IMR-90 (cell line): ENCODE measurements around the gene RBL2. TPM values are rescaled to one million over a fixed set of nuclear protein-coding genes. Genes with fewer than 3 reads are reported as not detected.

ENCODE experiments used
- ATAC-seq: fragments of 200-7000 bp; cut with Tn5 transposase; 2 replicates; pipeline ENCODE4 v1.9.1; 2020; ENCODE audit warnings: low read depth, mild to moderate bottlenecking, moderate library complexity
- BruUV-seq: library from RNA; stranded (reverse); fragments of 400-500 nt; replicated peaks from 2 replicates; lab custom pipeline; 2021; lab: Mats Ljungman, UMichigan
- CTCF ChIA-PET: fragments of 300-600 bp; formaldehyde crosslinking; extraction: SDS; loops from one replicate; lab custom pipeline; 2021; ENCODE audit warnings: antibody characterized with exemption; lab: Yijun Ruan, JAX
- POLR2A ChIA-PET: fragments of 300-600 bp; sonication (Branson Sonifier 250); formaldehyde crosslinking; loops from one replicate; lab custom pipeline; 2022; ENCODE audit warnings: antibody characterized with exemption; ENCODE audit not compliant: unreplicated experiment; lab: Charles Lee
- DNase-seq: peaks from one replicate; pipeline ENCODE4 v3.0.0; 2013
- H2AFZ ChIP-seq: replicated peaks from 2 replicates; pipeline ENCODE3; 2013; ENCODE audit warnings: low read length, mild to moderate bottlenecking; ENCODE audit not compliant: poor library complexity
- H2AK5ac ChIP-seq: 2 replicates; pipeline ENCODE4 v1.6.1; 2013; ENCODE audit warnings: low read depth, low read length, inconsistent platforms
- H2AK9ac ChIP-seq: replicated peaks from 2 replicates; pipeline ENCODE3; 2013; ENCODE audit warnings: mild to moderate bottlenecking, low read depth, low read length, moderate library complexity; ENCODE audit not compliant: poor library complexity
- H2BK120ac ChIP-seq: 2 replicates; pipeline ENCODE4 v1.6.1; 2013; ENCODE audit warnings: low read depth, low read length, inconsistent platforms
- H2BK15ac ChIP-seq: 3 replicates; pipeline ENCODE4 v1.6.1; 2013; ENCODE audit warnings: low read depth, low read length, inconsistent platforms
- H2BK20ac ChIP-seq: 2 replicates; pipeline ENCODE4 v1.6.1; 2013; ENCODE audit warnings: low read depth, mild to moderate bottlenecking, inconsistent platforms, low read length, moderate library complexity
- H2BK5ac ChIP-seq: 2 replicates; pipeline ENCODE4 v1.6.1; 2013; ENCODE audit warnings: mild to moderate bottlenecking, low read depth, low read length, inconsistent platforms; ENCODE audit not compliant: poor library complexity, severe bottlenecking
- H3K14ac ChIP-seq: replicated peaks from 2 replicates; pipeline ENCODE4 v1.6.1; 2013; ENCODE audit warnings: low read depth, low read length, inconsistent platforms
- H3K18ac ChIP-seq: 2 replicates; pipeline ENCODE4 v1.6.1; 2013; ENCODE audit warnings: low read depth, low read length, control low read depth
- H3K23ac ChIP-seq: 2 replicates; pipeline ENCODE4 v1.6.1; 2013; ENCODE audit warnings: low read depth, low read length, inconsistent platforms
- H3K27ac ChIP-seq: 2 replicates; pipeline ENCODE4 v1.5.1; 2013; ENCODE audit warnings: mild to moderate bottlenecking, control low read depth, low read length; ENCODE audit not compliant: insufficient read depth
- H3K27me3 ChIP-seq: 2 replicates; pipeline ENCODE4 v1.6.1; 2013; ENCODE audit warnings: low read length; ENCODE audit not compliant: control insufficient read depth, insufficient read depth
- H3K36me3 ChIP-seq: 2 replicates; pipeline ENCODE4 v1.6.1; 2013; ENCODE audit warnings: low read length, mixed read lengths; ENCODE audit not compliant: control insufficient read depth, insufficient read depth
- H3K4ac ChIP-seq: 2 replicates; pipeline ENCODE4 v1.6.1; 2013; ENCODE audit warnings: low read depth, low read length, inconsistent platforms
- H3K4me1 ChIP-seq: 2 replicates; pipeline ENCODE4 v1.6.1; 2013; ENCODE audit warnings: low read length, mixed read lengths; ENCODE audit not compliant: control insufficient read depth, insufficient read depth
- H3K4me2 ChIP-seq: 2 replicates; pipeline ENCODE4 v1.6.1; 2013; ENCODE audit warnings: low read depth, mild to moderate bottlenecking, control low read depth, low read length, moderate library complexity
- H3K4me3 ChIP-seq: 2 replicates; pipeline ENCODE4 v1.5.1; 2013; ENCODE audit warnings: low read depth, mild to moderate bottlenecking, control low read depth, low read length, moderate library complexity; ENCODE audit not compliant: insufficient read depth
- H3K56ac ChIP-seq: 2 replicates; pipeline ENCODE4 v1.6.1; 2013; ENCODE audit warnings: low read length, inconsistent platforms; ENCODE audit not compliant: insufficient read depth; ENCODE audit errors: extremely low read depth
- H3K79me1 ChIP-seq, 2 experiments: 2 replicates each; pipeline ENCODE4 v1.6.1; 2013; ENCODE audit warnings: low read length in 2 of 2, inconsistent platforms in 1 of 2, low read depth in 1 of 2
- H3K9ac ChIP-seq: 2 replicates; pipeline ENCODE4 v1.6.1; 2013; ENCODE audit warnings: low read depth, low read length, control low read depth
- H3K9me1 ChIP-seq: 2 replicates; pipeline ENCODE4 v1.6.1; 2013; ENCODE audit warnings: low read length, inconsistent platforms; ENCODE audit not compliant: insufficient read depth
- H3K9me3 ChIP-seq: 2 replicates; pipeline ENCODE4 v1.6.1; 2013; ENCODE audit warnings: low read length; ENCODE audit not compliant: control insufficient read depth, insufficient read depth
- H4K20me1 ChIP-seq: 2 replicates; pipeline ENCODE4 v1.6.1; 2013; ENCODE audit warnings: low read length, inconsistent platforms; ENCODE audit not compliant: insufficient read depth
- H4K5ac ChIP-seq: 2 replicates; pipeline ENCODE4 v1.6.1; 2013; ENCODE audit warnings: mild to moderate bottlenecking, low read depth, low read length, control low read depth
- H4K8ac ChIP-seq, 2 experiments: 2 replicates each; pipeline ENCODE4 v1.6.1; 2013; ENCODE audit warnings: low read depth in 2 of 2, low read length in 2 of 2, control low read depth in 1 of 2, inconsistent platforms in 1 of 2
- H4K91ac ChIP-seq: 2 replicates; pipeline ENCODE4 v1.6.1; 2013; ENCODE audit warnings: low read depth, low read length, inconsistent platforms; ENCODE audit not compliant: insufficient read depth
- BHLHE40 ChIP-seq: fragments of 150-350 bp; IDR thresholded peaks from 2 replicates; pipeline ENCODE4 v1.6.1; 2016; ENCODE audit warnings: mild to moderate bottlenecking, low read depth, low read length
- CEBPB ChIP-seq: IDR thresholded peaks from 2 replicates; pipeline ENCODE4 v1.6.1; 2012; ENCODE audit warnings: low read depth, low read length, improper control_type of control experiment
- CHD1 ChIP-seq: IDR thresholded peaks from 2 replicates; pipeline ENCODE4 v1.6.1; 2012; ENCODE audit warnings: low read depth, low read length, improper control_type of control experiment
- ELK1 ChIP-seq: fragments of 150-350 bp; IDR thresholded peaks from 2 replicates; pipeline ENCODE4 v1.6.1; 2016; ENCODE audit warnings: low read depth, mild to moderate bottlenecking, low read length, moderate library complexity, borderline replicate concordance
- FOS ChIP-seq: fragments of 150-350 bp; IDR thresholded peaks from 2 replicates; pipeline ENCODE4 v1.6.1; 2016; ENCODE audit warnings: low read depth, low read length
- MAFK ChIP-seq: IDR thresholded peaks from 2 replicates; pipeline ENCODE4 v1.6.1; 2012; ENCODE audit warnings: low read depth, low read length, improper control_type of control experiment
- MAZ ChIP-seq: IDR thresholded peaks from 2 replicates; pipeline ENCODE4 v1.6.1; 2012; ENCODE audit warnings: low read depth, mild to moderate bottlenecking, low read length, improper control_type of control experiment, moderate library complexity, borderline replicate concordance
- MXI1 ChIP-seq: IDR thresholded peaks from 2 replicates; pipeline ENCODE4 v1.6.1; 2012; ENCODE audit warnings: low read depth, mild to moderate bottlenecking, low read length, moderate library complexity, borderline replicate concordance
- NFE2L2 ChIP-seq: fragments of 150-350 bp; IDR thresholded peaks from 2 replicates; pipeline ENCODE4 v1.6.1; 2016; ENCODE audit warnings: low read depth, mild to moderate bottlenecking, low read length
- POLR2A ChIP-seq: IDR thresholded peaks from 2 replicates; pipeline ENCODE4 v1.6.1; 2012; ENCODE audit warnings: mild to moderate bottlenecking, low read depth, low read length
- RAD21 ChIP-seq: IDR thresholded peaks from 2 replicates; pipeline ENCODE4 v1.6.1; 2012; ENCODE audit warnings: low read length, improper control_type of control experiment
- RCOR1 ChIP-seq: IDR thresholded peaks from 2 replicates; pipeline ENCODE4 v1.6.1; 2012; ENCODE audit warnings: mild to moderate bottlenecking, low read length, improper control_type of control experiment; ENCODE audit not compliant: insufficient replicate concordance
- RFX5 ChIP-seq: IDR thresholded peaks from 2 replicates; pipeline ENCODE4 v1.8.0; 2012; ENCODE audit warnings: low read depth, mild to moderate bottlenecking, low read length, moderate library complexity
- SMC3 ChIP-seq: fragments of 150-350 bp; IDR thresholded peaks from 2 replicates; pipeline ENCODE4 v1.6.1; 2016; ENCODE audit warnings: low read depth, mild to moderate bottlenecking, antibody characterized with exemption, low read length, moderate library complexity
- USF2 ChIP-seq: fragments of 150-350 bp; IDR thresholded peaks from 2 replicates; pipeline ENCODE4 v1.6.1; 2017; ENCODE audit warnings: mild to moderate bottlenecking, antibody characterized with exemption, low read length, low read depth
- WGBS, 2 experiments: methylation state at CpG; one replicate each; pipeline versions ENCODE4 v1.1.5 to v1.1.7; 2013; ENCODE audit warnings: missing lambda C conversion rate in 2 of 2; ENCODE audit not compliant: insufficient read length in 1 of 2; ENCODE audit errors: extremely low coverage in 2 of 2; 5-methylcytosine and 5-hydroxymethylcytosine counted together
- dilution Hi-C: fragments of 300-500 bp; cut with HindIII; formaldehyde crosslinking; loops from one replicate; pipeline ENCODE4 v1.14.3; 2018; ENCODE audit warnings: low sequenced_read_pairs; ENCODE audit not compliant: unreplicated experiment
- in situ Hi-C: fragments of 300-500 bp; cut with MboI; formaldehyde crosslinking; loops from 3 replicates; pipeline ENCODE4 v1.14.3; 2019; ENCODE audit warnings: low sequenced_read_pairs, inconsistent platforms, mixed read lengths
- intact Hi-C: fragments of 100-400 bp; cut with micrococcal nuclease; formaldehyde crosslinking; loops from 2 replicates; pipeline ENCODE4 v1.10.0; 2022
- polyA plus RNA-seq, 3 experiments: library from polyadenylated mRNA; depleted of rRNA; stranded (reverse); fragments of >200 nt; gene quantifications; 2 replicates each; pipeline ENCODE4 v1.2.3, GENCODE V29; 2012; ENCODE audit warnings: low replicate concordance in 1 of 3
- total RNA-seq: library from RNA; depleted of rRNA; stranded (reverse); fragments of >200 nt; gene quantifications from 2 replicates; pipeline ENCODE4 v1.2.3, GENCODE V29; 2012
- TF ChIP-seq, protein P1 (sequence below): conservative IDR thresholded peaks from 2 replicates; pipeline ENCODE4 v1.5.1; 2012; ENCODE audit warnings: mild to moderate bottlenecking, low read depth, low read length, improper control_type of control experiment

Gene RBL2
- total and polyA plus RNA-seq, 2 of the 4 experiments (the other 2 are of a cell fraction) = 19.7 to 23.4 TPM

DNA sequence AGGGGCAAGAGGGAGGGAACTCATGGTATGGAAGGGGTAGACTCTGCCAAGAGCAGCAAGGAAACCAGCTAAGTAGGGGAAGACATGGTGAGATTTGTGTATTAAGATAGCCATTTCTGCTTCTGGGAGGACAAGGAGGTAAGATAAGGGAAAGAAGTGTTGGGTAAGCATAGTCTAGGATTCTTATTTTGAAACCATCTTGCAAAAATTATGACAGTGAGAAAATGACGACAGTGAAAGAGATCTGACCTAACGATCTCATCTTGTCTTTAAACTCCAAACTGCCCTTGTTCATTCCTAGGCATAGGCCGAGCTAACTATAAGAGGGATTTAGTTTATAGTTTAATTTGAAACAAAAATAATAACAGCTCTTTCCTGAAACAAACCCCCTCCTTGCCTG lies 5.6 kb upstream of the RBL2 start:
- no peaks in the 10 kb centered on the region for H3K9me3 ChIP-seq
- H3K4me1 ChIP-seq = no peaks in the 10 kb centered on the region
- no peak overlapping the region for H2BK5ac ChIP-seq
- DNase-seq (no peak), ATAC-seq (no peak)
- H3K56ac ChIP-seq = no peak overlapping the region
- dilution Hi-C loops = no loop called here
- H3K4ac ChIP-seq = no peak overlapping the region
- no peaks in the 10 kb centered on the region for H4K20me1 ChIP-seq
- H3K27ac ChIP-seq = no peak overlapping the region
- no peak overlapping the region for H3K14ac ChIP-seq
- H4K8ac ChIP-seq = no peak overlapping the region
- H2AK9ac ChIP-seq = no peak overlapping the region
- H3K79me1 ChIP-seq = no peaks in the 10 kb centered on the region
- TF ChIP-seq BHLHE40 = no peak
- no peak for TF ChIP-seq RFX5
- no peak for TF ChIP-seq RCOR1
- no peak for TF ChIP-seq CHD1
- no peak for TF ChIP-seq ELK1
- TF ChIP-seq SMC3 = no peak
- TF ChIP-seq RAD21 = no peak
- TF ChIP-seq, protein P1, sequence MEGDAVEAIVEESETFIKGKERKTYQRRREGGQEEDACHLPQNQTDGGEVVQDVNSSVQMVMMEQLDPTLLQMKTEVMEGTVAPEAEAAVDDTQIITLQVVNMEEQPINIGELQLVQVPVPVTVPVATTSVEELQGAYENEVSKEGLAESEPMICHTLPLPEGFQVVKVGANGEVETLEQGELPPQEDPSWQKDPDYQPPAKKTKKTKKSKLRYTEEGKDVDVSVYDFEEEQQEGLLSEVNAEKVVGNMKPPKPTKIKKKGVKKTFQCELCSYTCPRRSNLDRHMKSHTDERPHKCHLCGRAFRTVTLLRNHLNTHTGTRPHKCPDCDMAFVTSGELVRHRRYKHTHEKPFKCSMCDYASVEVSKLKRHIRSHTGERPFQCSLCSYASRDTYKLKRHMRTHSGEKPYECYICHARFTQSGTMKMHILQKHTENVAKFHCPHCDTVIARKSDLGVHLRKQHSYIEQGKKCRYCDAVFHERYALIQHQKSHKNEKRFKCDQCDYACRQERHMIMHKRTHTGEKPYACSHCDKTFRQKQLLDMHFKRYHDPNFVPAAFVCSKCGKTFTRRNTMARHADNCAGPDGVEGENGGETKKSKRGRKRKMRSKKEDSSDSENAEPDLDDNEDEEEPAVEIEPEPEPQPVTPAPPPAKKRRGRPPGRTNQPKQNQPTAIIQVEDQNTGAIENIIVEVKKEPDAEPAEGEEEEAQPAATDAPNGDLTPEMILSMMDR = no peak
- TF ChIP-seq MAZ = no peak
- TF ChIP-seq MAFK = no peak
- TF ChIP-seq NFE2L2 = no peak
- TF ChIP-seq FOS = no peak
- TF ChIP-seq USF2 = no peak
- no peak for TF ChIP-seq CEBPB
- no peak for TF ChIP-seq POLR2A
- no peak for TF ChIP-seq MXI1
- POLR2A ChIA-PET = no interaction called here
- H3K18ac ChIP-seq = no peak overlapping the region
- H3K23ac ChIP-seq = no peak overlapping the region
- H4K5ac ChIP-seq = no peak overlapping the region
- no peak overlapping the region for H2AK5ac ChIP-seq
- no peaks in the 10 kb centered on the region for H3K9me1 ChIP-seq
- H2BK120ac ChIP-seq = no peak overlapping the region
- CTCF ChIA-PET = no interaction called here
- H3K36me3 ChIP-seq = no peaks in the 10 kb centered on the region
- in situ Hi-C loops = loop anchor here (25.0 kb wide), 1 partner anchor 366 kb away; the partner anchor contains the start of genes CHD9 and CHD9NB
- no peak overlapping the region for H3K9ac ChIP-seq
- no peak overlapping the region for H3K4me3 ChIP-seq
- no TSS peak for BruUV-seq
- no CpG with 5 or more reads among the region's 3 CpGs for WGBS, 2 experiments
- intact Hi-C loops = no loop called here
- no peak overlapping the region for H2BK20ac ChIP-seq
- H2BK15ac ChIP-seq = no peak overlapping the region
- H3K27me3 ChIP-seq = no peaks in the 10 kb centered on the region
- no peak overlapping the region for H2AFZ ChIP-seq
- H3K4me2 ChIP-seq = no peak overlapping the region
- H4K91ac ChIP-seq = no peak overlapping the region
